GM12872 (cell line): ENCODE measurements around the gene NDNF.

Experiments used
- CTCF ChIP-seq: IDR thresholded peaks from 3 replicates; pipeline ENCODE4 v1.5.1; 2011; ENCODE audit warnings: low read depth, mild to moderate bottlenecking, low read length, moderate library complexity; ENCODE audit not compliant: insufficient read depth

Gene NDNF

DNA sequence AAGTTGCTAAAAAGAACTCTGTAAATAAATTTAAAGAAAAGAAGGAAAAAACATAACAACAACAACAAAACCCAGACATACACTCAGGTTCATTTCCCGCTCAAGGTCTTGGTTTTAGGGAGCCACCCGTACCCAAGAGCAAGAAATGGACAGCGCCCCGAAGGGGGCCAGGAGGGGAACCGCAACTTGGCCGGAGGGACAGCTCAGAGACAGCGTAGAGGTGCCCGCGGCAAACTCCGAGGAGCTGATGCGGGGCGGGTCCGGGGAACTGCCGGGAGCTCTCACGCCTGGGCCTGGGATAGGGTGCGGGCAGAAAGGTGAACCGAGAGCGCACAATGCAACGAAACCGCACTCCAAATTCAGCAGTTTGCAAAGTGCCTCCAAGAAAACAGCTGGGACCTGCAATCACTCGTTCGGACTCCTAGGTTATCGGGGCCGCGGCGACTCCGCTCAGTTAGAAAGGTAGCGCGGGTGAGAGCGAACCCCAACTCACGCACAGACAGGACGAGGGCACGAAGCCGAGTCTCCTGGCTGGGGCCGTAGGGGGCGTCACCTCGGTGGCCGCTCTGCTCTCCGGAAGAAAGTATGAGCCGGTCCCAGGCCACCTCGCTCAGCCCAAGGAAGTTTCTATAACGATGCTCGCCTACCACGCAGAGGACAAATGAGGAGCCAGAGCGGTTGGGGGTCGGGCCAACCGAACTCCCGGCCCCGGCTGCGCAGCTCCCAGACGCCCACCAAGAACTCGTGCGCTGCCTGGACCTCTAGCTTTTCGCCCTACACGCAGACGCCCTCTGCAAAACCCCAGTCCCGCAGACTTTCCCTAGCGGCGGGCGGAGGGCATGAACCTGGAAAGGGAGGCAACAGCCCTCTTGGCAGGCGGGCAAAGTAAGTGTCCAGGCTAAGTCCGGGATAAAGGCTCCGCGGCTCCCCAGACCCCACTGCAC, 1.4 kb downstream of the NDNF start:
- peak; percentile 42; the same call in 1 of the 3 replicates for TF ChIP-seq CTCF

DNA sequence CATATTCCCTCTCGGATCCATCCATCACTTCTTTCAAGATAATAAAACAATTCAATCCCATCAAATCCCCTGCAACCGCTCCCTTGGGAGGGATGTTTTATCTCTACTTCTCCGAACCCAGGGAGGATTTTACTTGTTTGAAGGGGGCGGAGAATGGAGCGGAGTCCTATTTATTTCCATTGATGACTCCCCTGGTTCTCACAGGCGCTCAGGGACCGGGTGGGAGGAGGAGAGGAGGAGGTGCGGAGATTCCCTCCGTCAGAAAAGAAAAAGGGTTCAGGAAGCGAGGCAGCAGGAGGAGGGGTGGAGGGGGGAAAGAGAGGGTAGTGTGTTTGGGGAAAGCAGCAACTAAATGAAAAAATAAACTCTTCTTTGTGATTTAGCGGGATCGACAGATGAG, 2.1 kb downstream of the NDNF start:
- TF ChIP-seq CTCF, result no peak

GRCh38 chr4:121069430-121069829, 2.9 kb downstream of the NDNF start:
- no peak for TF ChIP-seq CTCF

GRCh38 chr4:121064482-121064881, 7.9 kb downstream of the NDNF start:
- TF ChIP-seq CTCF, result no peak

GRCh38 chr4:121062521-121062920, 9.8 kb downstream of the NDNF start:
- TF ChIP-seq CTCF, result no peak

- TF ChIP-seq CTCF, result no peak
Measured at GRCh38 chr4:121061861-121062260, 10.5 kb downstream of the NDNF start.

GRCh38 chr4:121061215-121061614, 11.1 kb downstream of the NDNF start:
- no peak for TF ChIP-seq CTCF
